ENCODE measurements around the gene MTMR11. TPM values are rescaled to one million over a fixed set of nuclear protein-coding genes. Genes with fewer than 3 reads are reported as not detected.
A peak's percentile ranks its signal among the peaks of the same experiment; 100 is the strongest.

The MTMR11 gene
- total and polyA plus RNA-seq, 2 of the 13 experiments (the other 11 are each of a cell fraction or from before 2014, with no cell fraction given): 0.49 to 2.8 TPM

DNA sequence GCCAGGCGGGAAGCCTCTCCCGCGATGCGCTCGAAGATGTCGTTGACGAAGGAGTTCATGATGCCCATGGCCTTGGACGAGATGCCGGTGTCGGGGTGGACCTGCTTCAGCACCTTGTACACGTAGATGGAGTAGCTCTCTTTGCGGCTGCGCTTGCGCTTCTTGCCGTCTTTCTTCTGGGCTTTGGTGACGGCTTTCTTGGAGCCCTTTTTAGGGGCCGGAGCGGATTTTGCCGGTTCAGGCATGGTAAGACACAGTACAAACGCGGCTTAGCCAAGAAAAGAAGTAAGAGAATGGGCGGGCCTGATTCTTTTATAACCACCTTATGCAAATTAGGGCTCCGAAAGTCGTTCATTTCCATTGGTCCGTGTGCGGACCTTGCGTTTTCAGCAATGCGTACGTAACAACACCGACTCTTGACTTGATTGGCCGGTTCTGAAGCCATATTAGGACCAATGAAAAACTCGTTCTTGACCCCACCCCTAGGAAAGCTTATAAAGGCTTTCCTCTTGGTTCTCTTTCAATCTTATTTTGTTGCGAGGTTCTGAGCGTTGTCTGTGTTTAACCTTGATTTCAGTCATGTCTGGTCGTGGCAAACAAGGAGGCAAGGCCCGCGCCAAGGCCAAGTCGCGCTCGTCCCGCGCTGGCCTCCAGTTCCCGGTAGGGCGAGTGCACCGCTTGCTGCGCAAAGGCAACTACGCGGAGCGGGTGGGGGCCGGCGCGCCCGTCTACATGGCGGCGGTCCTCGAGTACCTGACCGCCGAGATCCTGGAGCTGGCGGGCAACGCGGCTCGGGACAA, 50.1 kb downstream of the MTMR11 start (continued):
- TF ChIP-seq MAF1 (CRISPR knock-in tag; IDR thresholded peaks at IDR 0.05; ENCODE audit: borderline replicate concordance): no peak; the same call in 1 of the 2 replicates
- no peak for TF ChIP-seq ZNF235 (CRISPR knock-in tag; IDR thresholded peaks at IDR 0.05; ENCODE audit: borderline replicate concordance)
- TF ChIP-seq, protein P1, sequence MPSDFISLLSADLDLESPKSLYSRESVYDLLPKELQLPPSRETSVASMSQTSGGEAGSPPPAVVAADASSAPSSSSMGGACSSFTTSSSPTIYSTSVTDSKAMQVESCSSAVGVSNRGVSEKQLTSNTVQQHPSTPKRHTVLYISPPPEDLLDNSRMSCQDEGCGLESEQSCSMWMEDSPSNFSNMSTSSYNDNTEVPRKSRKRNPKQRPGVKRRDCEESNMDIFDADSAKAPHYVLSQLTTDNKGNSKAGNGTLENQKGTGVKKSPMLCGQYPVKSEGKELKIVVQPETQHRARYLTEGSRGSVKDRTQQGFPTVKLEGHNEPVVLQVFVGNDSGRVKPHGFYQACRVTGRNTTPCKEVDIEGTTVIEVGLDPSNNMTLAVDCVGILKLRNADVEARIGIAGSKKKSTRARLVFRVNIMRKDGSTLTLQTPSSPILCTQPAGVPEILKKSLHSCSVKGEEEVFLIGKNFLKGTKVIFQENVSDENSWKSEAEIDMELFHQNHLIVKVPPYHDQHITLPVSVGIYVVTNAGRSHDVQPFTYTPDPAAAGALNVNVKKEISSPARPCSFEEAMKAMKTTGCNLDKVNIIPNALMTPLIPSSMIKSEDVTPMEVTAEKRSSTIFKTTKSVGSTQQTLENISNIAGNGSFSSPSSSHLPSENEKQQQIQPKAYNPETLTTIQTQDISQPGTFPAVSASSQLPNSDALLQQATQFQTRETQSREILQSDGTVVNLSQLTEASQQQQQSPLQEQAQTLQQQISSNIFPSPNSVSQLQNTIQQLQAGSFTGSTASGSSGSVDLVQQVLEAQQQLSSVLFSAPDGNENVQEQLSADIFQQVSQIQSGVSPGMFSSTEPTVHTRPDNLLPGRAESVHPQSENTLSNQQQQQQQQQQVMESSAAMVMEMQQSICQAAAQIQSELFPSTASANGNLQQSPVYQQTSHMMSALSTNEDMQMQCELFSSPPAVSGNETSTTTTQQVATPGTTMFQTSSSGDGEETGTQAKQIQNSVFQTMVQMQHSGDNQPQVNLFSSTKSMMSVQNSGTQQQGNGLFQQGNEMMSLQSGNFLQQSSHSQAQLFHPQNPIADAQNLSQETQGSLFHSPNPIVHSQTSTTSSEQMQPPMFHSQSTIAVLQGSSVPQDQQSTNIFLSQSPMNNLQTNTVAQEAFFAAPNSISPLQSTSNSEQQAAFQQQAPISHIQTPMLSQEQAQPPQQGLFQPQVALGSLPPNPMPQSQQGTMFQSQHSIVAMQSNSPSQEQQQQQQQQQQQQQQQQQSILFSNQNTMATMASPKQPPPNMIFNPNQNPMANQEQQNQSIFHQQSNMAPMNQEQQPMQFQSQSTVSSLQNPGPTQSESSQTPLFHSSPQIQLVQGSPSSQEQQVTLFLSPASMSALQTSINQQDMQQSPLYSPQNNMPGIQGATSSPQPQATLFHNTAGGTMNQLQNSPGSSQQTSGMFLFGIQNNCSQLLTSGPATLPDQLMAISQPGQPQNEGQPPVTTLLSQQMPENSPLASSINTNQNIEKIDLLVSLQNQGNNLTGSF (CRISPR knock-in tag; IDR thresholded peaks at IDR 0.05): 0 out of 2 replicates have a peak, but pooled peaks have one; percentile 72
- TF ChIP-seq, protein P2, sequence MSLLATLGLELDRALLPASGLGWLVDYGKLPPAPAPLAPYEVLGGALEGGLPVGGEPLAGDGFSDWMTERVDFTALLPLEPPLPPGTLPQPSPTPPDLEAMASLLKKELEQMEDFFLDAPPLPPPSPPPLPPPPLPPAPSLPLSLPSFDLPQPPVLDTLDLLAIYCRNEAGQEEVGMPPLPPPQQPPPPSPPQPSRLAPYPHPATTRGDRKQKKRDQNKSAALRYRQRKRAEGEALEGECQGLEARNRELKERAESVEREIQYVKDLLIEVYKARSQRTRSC (CRISPR knock-in tag; IDR thresholded peaks at IDR 0.05; ENCODE audit: low read depth): no peak; the same call in 1 of the 2 replicates
- TF ChIP-seq, protein P3, sequence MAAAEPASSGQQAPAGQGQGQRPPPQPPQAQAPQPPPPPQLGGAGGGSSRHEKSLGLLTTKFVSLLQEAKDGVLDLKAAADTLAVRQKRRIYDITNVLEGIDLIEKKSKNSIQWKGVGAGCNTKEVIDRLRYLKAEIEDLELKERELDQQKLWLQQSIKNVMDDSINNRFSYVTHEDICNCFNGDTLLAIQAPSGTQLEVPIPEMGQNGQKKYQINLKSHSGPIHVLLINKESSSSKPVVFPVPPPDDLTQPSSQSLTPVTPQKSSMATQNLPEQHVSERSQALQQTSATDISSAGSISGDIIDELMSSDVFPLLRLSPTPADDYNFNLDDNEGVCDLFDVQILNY (CRISPR knock-in tag; conservative IDR thresholded peaks at IDR 0.05): peak; percentile 71
- no peak for TF ChIP-seq RFX5 (IDR thresholded peaks at IDR 0.05; ENCODE audit: low read depth, low read length)
- no peak for TF ChIP-seq SUZ12 (IDR thresholded peaks at IDR 0.05; ENCODE audit: low read depth, low read length)
- TF ChIP-seq, protein P4, sequence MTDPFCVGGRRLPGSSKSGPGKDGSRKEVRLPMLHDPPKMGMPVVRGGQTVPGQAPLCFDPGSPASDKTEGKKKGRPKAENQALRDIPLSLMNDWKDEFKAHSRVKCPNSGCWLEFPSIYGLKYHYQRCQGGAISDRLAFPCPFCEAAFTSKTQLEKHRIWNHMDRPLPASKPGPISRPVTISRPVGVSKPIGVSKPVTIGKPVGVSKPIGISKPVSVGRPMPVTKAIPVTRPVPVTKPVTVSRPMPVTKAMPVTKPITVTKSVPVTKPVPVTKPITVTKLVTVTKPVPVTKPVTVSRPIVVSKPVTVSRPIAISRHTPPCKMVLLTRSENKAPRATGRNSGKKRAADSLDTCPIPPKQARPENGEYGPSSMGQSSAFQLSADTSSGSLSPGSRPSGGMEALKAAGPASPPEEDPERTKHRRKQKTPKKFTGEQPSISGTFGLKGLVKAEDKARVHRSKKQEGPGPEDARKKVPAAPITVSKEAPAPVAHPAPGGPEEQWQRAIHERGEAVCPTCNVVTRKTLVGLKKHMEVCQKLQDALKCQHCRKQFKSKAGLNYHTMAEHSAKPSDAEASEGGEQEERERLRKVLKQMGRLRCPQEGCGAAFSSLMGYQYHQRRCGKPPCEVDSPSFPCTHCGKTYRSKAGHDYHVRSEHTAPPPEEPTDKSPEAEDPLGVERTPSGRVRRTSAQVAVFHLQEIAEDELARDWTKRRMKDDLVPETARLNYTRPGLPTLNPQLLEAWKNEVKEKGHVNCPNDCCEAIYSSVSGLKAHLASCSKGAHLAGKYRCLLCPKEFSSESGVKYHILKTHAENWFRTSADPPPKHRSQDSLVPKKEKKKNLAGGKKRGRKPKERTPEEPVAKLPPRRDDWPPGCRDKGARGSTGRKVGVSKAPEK (CRISPR knock-in tag; IDR thresholded peaks at IDR 0.05; ENCODE audit: borderline replicate concordance): peak; percentile 66; the same call in 1 of the 2 replicates
- 0 out of 2 replicates have a peak, but pooled peaks have one; percentile 64 for TF ChIP-seq ZNF557 (CRISPR knock-in tag; IDR thresholded peaks at IDR 0.05)
- no peak for TF ChIP-seq TRIM24 (CRISPR knock-in tag; IDR thresholded peaks at IDR 0.05)
- TF ChIP-seq SIX4 (CRISPR knock-in tag; IDR thresholded peaks at IDR 0.05): no peak
- no peak for TF ChIP-seq ATM (IDR thresholded peaks at IDR 0.05; ENCODE audit: borderline replicate concordance)
- TF ChIP-seq, protein P5, sequence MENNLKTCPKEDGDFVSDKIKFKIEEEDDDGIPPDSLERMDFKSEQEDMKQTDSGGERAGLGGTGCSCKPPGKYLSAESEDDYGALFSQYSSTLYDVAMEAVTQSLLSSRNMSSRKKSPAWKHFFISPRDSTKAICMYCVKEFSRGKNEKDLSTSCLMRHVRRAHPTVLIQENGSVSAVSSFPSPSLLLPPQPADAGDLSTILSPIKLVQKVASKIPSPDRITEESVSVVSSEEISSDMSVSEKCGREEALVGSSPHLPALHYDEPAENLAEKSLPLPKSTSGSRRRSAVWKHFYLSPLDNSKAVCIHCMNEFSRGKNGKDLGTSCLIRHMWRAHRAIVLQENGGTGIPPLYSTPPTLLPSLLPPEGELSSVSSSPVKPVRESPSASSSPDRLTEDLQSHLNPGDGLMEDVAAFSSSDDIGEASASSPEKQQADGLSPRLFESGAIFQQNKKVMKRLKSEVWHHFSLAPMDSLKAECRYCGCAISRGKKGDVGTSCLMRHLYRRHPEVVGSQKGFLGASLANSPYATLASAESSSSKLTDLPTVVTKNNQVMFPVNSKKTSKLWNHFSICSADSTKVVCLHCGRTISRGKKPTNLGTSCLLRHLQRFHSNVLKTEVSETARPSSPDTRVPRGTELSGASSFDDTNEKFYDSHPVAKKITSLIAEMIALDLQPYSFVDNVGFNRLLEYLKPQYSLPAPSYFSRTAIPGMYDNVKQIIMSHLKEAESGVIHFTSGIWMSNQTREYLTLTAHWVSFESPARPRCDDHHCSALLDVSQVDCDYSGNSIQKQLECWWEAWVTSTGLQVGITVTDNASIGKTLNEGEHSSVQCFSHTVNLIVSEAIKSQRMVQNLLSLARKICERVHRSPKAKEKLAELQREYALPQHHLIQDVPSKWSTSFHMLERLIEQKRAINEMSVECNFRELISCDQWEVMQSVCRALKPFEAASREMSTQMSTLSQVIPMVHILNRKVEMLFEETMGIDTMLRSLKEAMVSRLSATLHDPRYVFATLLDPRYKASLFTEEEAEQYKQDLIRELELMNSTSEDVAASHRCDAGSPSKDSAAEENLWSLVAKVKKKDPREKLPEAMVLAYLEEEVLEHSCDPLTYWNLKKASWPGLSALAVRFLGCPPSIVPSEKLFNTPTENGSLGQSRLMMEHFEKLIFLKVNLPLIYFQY (CRISPR knock-in tag; IDR thresholded peaks at IDR 0.05; ENCODE audit: borderline replicate concordance): peak; percentile 55; the same call in 1 of the 2 replicates
- peak; percentile 83 for TF ChIP-seq SAP130 (CRISPR knock-in tag; IDR thresholded peaks at IDR 0.05; ENCODE audit: low read depth)
- no peak for TF ChIP-seq TBP (CRISPR knock-in tag; IDR thresholded peaks at IDR 0.05)
